HCT116 (cell line): Measurements from ENCODE around the gene ACSL5. TPM values are rescaled to one million over a fixed set of nuclear protein-coding genes. Genes with fewer than 3 reads are reported as not detected.

ENCODE experiments used
- ATAC-seq: fragments of 200-7000 bp; cut with Tn5 transposase; 2 replicates; pipeline ENCODE4 v1.9.1; 2020; ENCODE audit warnings: mild to moderate bottlenecking, moderate library complexity
- BruUV-seq: library from RNA; stranded (reverse); fragments of 400-500 nt; replicated peaks from 2 replicates; lab custom pipeline; 2021; lab: Mats Ljungman, UMichigan
- CTCF ChIA-PET: fragments of 300-600 bp; sonication (Branson Sonifier 250); formaldehyde crosslinking; loops from one replicate; lab custom pipeline; 2021; ENCODE audit warnings: antibody characterized with exemption; lab: Charles Lee
- POLR2A ChIA-PET: fragments of 300-600, 350-600 bp; sonication (Branson Sonifier 250); formaldehyde crosslinking; loops from one replicate; lab custom pipeline; 2021; ENCODE audit warnings: antibody characterized with exemption; lab: Charles Lee
- RAD21 ChIA-PET, 2 experiments: fragments of 300-600 bp; sonication (Branson Sonifier 250); formaldehyde crosslinking; loops; one replicate each; lab custom pipeline; 2023; ENCODE audit warnings: low total read pairs in 2 of 2; ENCODE audit not compliant: uncharacterized antibody in 2 of 2, unreplicated experiment in 2 of 2, low non-redundant PET in 1 of 2; lab: Charles Lee
- DNase-seq: peaks from one replicate; pipeline ENCODE4 v3.0.0-alpha.2; 2010; ENCODE audit warnings: low read depth, low spot score
- H2AFZ ChIP-seq: fragments of 200-600 bp; shearing (Covaris generic), sonication (generic); 2 replicates; pipeline ENCODE4 v1.6.1; 2017; ENCODE audit warnings: low read depth, mixed run types, mixed read lengths, antibody characterized with exemption, low read length; ENCODE audit not compliant: poor library complexity, severe bottlenecking
- H3K27ac ChIP-seq: 2 replicates; pipeline ENCODE4 v1.5.1; 2012; ENCODE audit warnings: low read depth, low read length
- H3K27me3 ChIP-seq: fragments of 200-600 bp; sonication (generic); 2 replicates; pipeline ENCODE4 v1.6.1; 2016; ENCODE audit warnings: mixed run types, low read length, mixed read lengths; ENCODE audit not compliant: insufficient read depth
- H3K36me3 ChIP-seq, 2 experiments: fragments of 200-500 bp in 1 of 2; fragments of 200-600 bp in 1 of 2; sonication (Bioruptor generic) in 1 of 2; sonication (generic) in 1 of 2; 2 replicates each; pipeline versions ENCODE4 v1.5.1 to v1.6.1; 2014 to 2016; ENCODE audit warnings: low read length in 2 of 2, inconsistent platforms in 1 of 2, mixed read lengths in 1 of 2, mixed run types in 1 of 2; ENCODE audit not compliant: insufficient read depth in 2 of 2, control insufficient read depth in 1 of 2
- H3K4me1 ChIP-seq, 2 experiments: fragments of 200-600 bp in 1 of 2; sonication (generic) in 1 of 2; 2 replicates each; pipeline versions ENCODE4 v1.5.1 to v1.6.1; 2012 to 2017; ENCODE audit warnings: low read length in 2 of 2, inconsistent platforms in 1 of 2, mild to moderate bottlenecking in 1 of 2, mixed read lengths in 1 of 2, mixed run types in 1 of 2, moderate library complexity in 1 of 2; ENCODE audit not compliant: insufficient read depth in 2 of 2, control insufficient read depth in 1 of 2
- H3K4me2 ChIP-seq: fragments of 200-600 bp; sonication (generic); 2 replicates; pipeline ENCODE4 v1.6.1; 2017; ENCODE audit warnings: mixed run types, low read length, mixed read lengths
- H3K4me3 ChIP-seq, 2 experiments: fragments of 200-600 bp in 1 of 2; sonication (generic) in 1 of 2; replicated peaks in 1 of 2; 2 replicates each; pipeline ENCODE4 v1.5.1; 2011 to 2016; ENCODE audit warnings: low read length in 2 of 2, control low read depth in 1 of 2, low read depth in 1 of 2, mild to moderate bottlenecking in 1 of 2, mixed read lengths in 1 of 2, mixed run types in 1 of 2
- H3K79me2 ChIP-seq: fragments of 200-600 bp; sonication (generic); 2 replicates; pipeline ENCODE4 v1.6.1; 2017; ENCODE audit warnings: mild to moderate bottlenecking, mixed run types, low read length, moderate library complexity, mixed read lengths; ENCODE audit not compliant: insufficient read depth
- H3K9ac ChIP-seq: fragments of 200-600 bp; sonication (generic); 2 replicates; pipeline ENCODE4 v1.6.1; 2016; ENCODE audit warnings: low read length, mixed read lengths
- H3K9me2 ChIP-seq: fragments of 200-600 bp; sonication (generic), shearing (Covaris generic); 2 replicates; pipeline ENCODE4 v1.6.1; 2017; ENCODE audit warnings: mixed run types, mild to moderate bottlenecking, moderate library complexity; ENCODE audit not compliant: insufficient read depth
- H3K9me3 ChIP-seq, 2 experiments: fragments of 200-500 bp in 1 of 2; fragments of 200-600 bp in 1 of 2; sonication (Bioruptor generic) in 1 of 2; sonication (generic) in 1 of 2; 2 replicates each; pipeline ENCODE4 v1.6.1; 2014 to 2017; ENCODE audit warnings: low read length in 2 of 2, mixed read lengths in 2 of 2, inconsistent platforms in 1 of 2, low read depth in 1 of 2, mild to moderate bottlenecking in 1 of 2, mixed run types in 1 of 2, moderate library complexity in 1 of 2; ENCODE audit not compliant: control insufficient read depth in 1 of 2, insufficient read depth in 1 of 2
- H4K20me1 ChIP-seq: fragments of 200-600 bp; sonication (generic), shearing (Covaris generic); 2 replicates; pipeline ENCODE4 v1.6.1; 2017; ENCODE audit warnings: mixed run types, mild to moderate bottlenecking, moderate library complexity; ENCODE audit not compliant: insufficient read depth
- ATF3 ChIP-seq: IDR thresholded peaks from 2 replicates; pipeline ENCODE4 v1.6.1; 2012
- CBX3 ChIP-seq: IDR thresholded peaks from 2 replicates; pipeline ENCODE4 v1.6.1; 2012; ENCODE audit warnings: low read depth
- MAX ChIP-seq: IDR thresholded peaks from 2 replicates; pipeline ENCODE4 v1.6.1; 2012
- POLR2AphosphoS5 ChIP-seq: IDR thresholded peaks from 2 replicates; pipeline ENCODE4 v1.6.1; 2011; ENCODE audit warnings: mild to moderate bottlenecking, low read depth, low read length, moderate library complexity
- RAD21 ChIP-seq: IDR thresholded peaks from 2 replicates; pipeline ENCODE4 v1.6.1; 2012; ENCODE audit warnings: low read depth, mild to moderate bottlenecking
- SIN3A ChIP-seq: IDR thresholded peaks from 2 replicates; pipeline ENCODE4 v1.6.1; 2012; ENCODE audit warnings: low read depth
- intact Hi-C: fragments of 100-400 bp; cut with micrococcal nuclease; formaldehyde crosslinking; loops from 2 replicates; pipeline ENCODE4 v1.10.0; 2022
- total RNA-seq: library from RNA; stranded (reverse); gene quantifications from one replicate; pipeline ENCODE4 v1.2.1, GENCODE V29; 2021; ENCODE audit not compliant: unreplicated experiment
- TF ChIP-seq, protein P1 (sequence below), 3 experiments: fragments of 200-600 bp in 1 of 3; sonication (generic) in 1 of 3; IDR thresholded peaks in 2 of 3; conservative IDR thresholded peaks in 1 of 3; 2 replicates each; pipeline ENCODE4 v1.5.1; 2012 to 2017; ENCODE audit warnings: low read depth in 2 of 3, low read length in 2 of 3, antibody characterized with exemption in 1 of 3, borderline replicate concordance in 1 of 3, control low read depth in 1 of 3, mild to moderate bottlenecking in 1 of 3, mixed read lengths in 1 of 3, mixed run types in 1 of 3, moderate library complexity in 1 of 3; ENCODE audit not compliant: insufficient read depth in 1 of 3

The ACSL5 gene
- total RNA-seq, 1 experiment from 2014 or later = 195 TPM

GRCh38 chr10:112471878-112472487, 98.1 kb downstream of the ACSL5 start:
- H2AFZ ChIP-seq = no peak overlapping the region
- peaks cover 62% of the 10 kb centered on the region for H3K79me2 ChIP-seq
- no peaks in the 10 kb centered on the region for H3K9me2 ChIP-seq
- H3K9me3 ChIP-seq = no peaks in the 10 kb centered on the region
- H4K20me1 ChIP-seq = no peaks in the 10 kb centered on the region
- peaks cover 3 to 12% of the 10 kb centered on the region in 2 experiments; a peak in 2 of 4 replicates for H3K36me3 ChIP-seq
- ChIA-PET CTCF (interaction anchor here (0.6 to 6.5 kb wide), 58 partner anchors 9 to 1091 kb away, joined by 3 to 57 read pairs (median 4); partner anchors contain the start of genes GPAM, VTI1A and ZDHHC6), POLR2A (interaction anchor here (0.8 to 1.3 kb wide), 4 partner anchors 56 to 482 kb away, joined by 3 to 5 read pairs (median 4); no protein-coding TSS in a partner anchor), RAD21 (interaction anchor here (0.7 to 1.2 kb wide), 7 partner anchors 37 to 1049 kb away, joined by 3 to 6 read pairs (median 4); partner anchors contain the start of gene GPAM (in 1 of the 2))
- peak overlapping the region; percentile 32 for H3K27ac ChIP-seq
- H3K4me2 ChIP-seq = peak overlapping the region; percentile 52
- TF ChIP-seq CBX3 (0 out of 2 replicates have a peak, but pooled peaks have one; percentile 47), RAD21 (peak; percentile 96), SIN3A (no peak), ATF3 (no peak), MAX (no peak), POLR2AphosphoS5 (no peak)
- TF ChIP-seq, protein P1, sequence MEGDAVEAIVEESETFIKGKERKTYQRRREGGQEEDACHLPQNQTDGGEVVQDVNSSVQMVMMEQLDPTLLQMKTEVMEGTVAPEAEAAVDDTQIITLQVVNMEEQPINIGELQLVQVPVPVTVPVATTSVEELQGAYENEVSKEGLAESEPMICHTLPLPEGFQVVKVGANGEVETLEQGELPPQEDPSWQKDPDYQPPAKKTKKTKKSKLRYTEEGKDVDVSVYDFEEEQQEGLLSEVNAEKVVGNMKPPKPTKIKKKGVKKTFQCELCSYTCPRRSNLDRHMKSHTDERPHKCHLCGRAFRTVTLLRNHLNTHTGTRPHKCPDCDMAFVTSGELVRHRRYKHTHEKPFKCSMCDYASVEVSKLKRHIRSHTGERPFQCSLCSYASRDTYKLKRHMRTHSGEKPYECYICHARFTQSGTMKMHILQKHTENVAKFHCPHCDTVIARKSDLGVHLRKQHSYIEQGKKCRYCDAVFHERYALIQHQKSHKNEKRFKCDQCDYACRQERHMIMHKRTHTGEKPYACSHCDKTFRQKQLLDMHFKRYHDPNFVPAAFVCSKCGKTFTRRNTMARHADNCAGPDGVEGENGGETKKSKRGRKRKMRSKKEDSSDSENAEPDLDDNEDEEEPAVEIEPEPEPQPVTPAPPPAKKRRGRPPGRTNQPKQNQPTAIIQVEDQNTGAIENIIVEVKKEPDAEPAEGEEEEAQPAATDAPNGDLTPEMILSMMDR (IDR thresholded peaks at IDR 0.05 in 2 of 3, conservative IDR thresholded peaks at IDR 0.05 in 1 of 3; ENCODE audit: borderline replicate concordance in 1 of 3, insufficient read depth in 1 of 3, low read depth in 2 of 3, low read length in 2 of 3) = peak; percentile 72 to 93 (median 84)
- ATAC-seq (peak; percentile 81), DNase-seq (peak; percentile 72)
- no TSS peak for BruUV-seq
- no peak overlapping the region for H3K4me3 ChIP-seq
- intact Hi-C loops = loop anchor here (2.0 to 10.0 kb wide), 3 partner anchors 273 to 979 kb away; no protein-coding TSS in a partner anchor
- H3K4me1 ChIP-seq = peaks cover 30 to 42% of the 10 kb centered on the region in 2 experiments
- H3K27me3 ChIP-seq = no peaks in the 10 kb centered on the region
- H3K9ac ChIP-seq = peak overlapping the region; percentile 39
